Occipital lobe (tissue), 2 donors: ENCODE data around the gene PTCH2. TPM values are rescaled to one million over a fixed set of nuclear protein-coding genes. Genes with fewer than 3 reads are reported as not detected.
"Not testable (repeated sequence)": the region's sequence is repeated elsewhere in the genome, so short reads cannot be mapped to it uniquely, and the experiment has no call there.

Experiments
- DNase-seq: peaks from one replicate; lab custom pipeline; 2025; lab: John Stamatoyannopoulos, UW
- total RNA-seq: library from RNA; depleted of rRNA; stranded (reverse); fragments of >200 nt; gene quantifications from one replicate; pipeline ENCODE4 v1.2.3, GENCODE V29; 2014

PTCH2 gene
- total RNA-seq, 1 donor from 2014 or later: 1.4 TPM

- no peak for DNase-seq
These were observed 3.9 kb upstream of the PTCH2 start for GRCh38 chr1:44846985-44847384.

- no peak for DNase-seq
These were observed 579 bp downstream of the PTCH2 start for GRCh38 chr1:44842486-44842861.

- no peak for DNase-seq
These were observed 3.5 kb downstream of the PTCH2 start for GRCh38 chr1:44839576-44839975.

GRCh38 chr1:44838294-44838693 lies 4.8 kb downstream of the PTCH2 start:
- not testable (repeated sequence) for DNase-seq

- DNase-seq: peak; percentile 67
These were observed 7.0 kb downstream of the PTCH2 start for GRCh38 chr1:44835738-44836675.

- no peak for DNase-seq
These were observed 8.7 kb downstream of the PTCH2 start for GRCh38 chr1:44834328-44834727.

- DNase-seq: no peak
These were observed 10.9 kb downstream of the PTCH2 start for GRCh38 chr1:44832056-44832705.

- DNase-seq: no peak
These were observed 11.5 kb downstream of the PTCH2 start for GRCh38 chr1:44831516-44831915.

GRCh38 chr1:44830900-44831304 lies 12.2 kb downstream of the PTCH2 start:
- DNase-seq: no peak

GRCh38 chr1:44829506-44830384 lies 13.3 kb downstream of the PTCH2 start:
- no peak for DNase-seq

GRCh38 chr1:44828841-44829440 lies 14.1 kb downstream of the PTCH2 start:
- no peak for DNase-seq

GRCh38 chr1:44828003-44828651 lies 14.9 kb downstream of the PTCH2 start:
- no peak for DNase-seq

GRCh38 chr1:44827197-44828002 lies 15.7 kb downstream of the PTCH2 start:
- DNase-seq: no peak

GRCh38 chr1:44826375-44827196 lies 16.5 kb downstream of the PTCH2 start:
- DNase-seq: no peak

- not testable (repeated sequence) for DNase-seq
These were observed 18.7 kb downstream of the PTCH2 start for GRCh38 chr1:44824392-44824791.

GRCh38 chr1:44822981-44823451 lies 20.0 kb downstream of the PTCH2 start:
- DNase-seq: no peak

- DNase-seq: no peak
These were observed 20.8 kb downstream of the PTCH2 start for GRCh38 chr1:44822131-44822701.

- DNase-seq: no peak
These were observed 21.8 kb downstream of the PTCH2 start for GRCh38 chr1:44821240-44821715.
